ENCODE measurements around the gene NCKAP5. TPM values are rescaled to one million over a fixed set of nuclear protein-coding genes. Genes with fewer than 3 reads are reported as not detected.
"Not testable (repeated sequence)": the region's sequence is repeated elsewhere in the genome, so short reads cannot be mapped to it uniquely, and the experiment has no call there.

Gene NCKAP5
- total RNA-seq, 2 experiments from 2014 or later, result not detected

- Mint-ChIP-seq H3K4me1 (no peaks in the 10 kb centered on the region), H3K27me3 (no peaks in the 10 kb centered on the region), H3K27ac (no peak overlapping the region), H3K4me3 (no peak overlapping the region), H3K36me3 (no peaks in the 10 kb centered on the region), H3K9me3 (no peaks in the 10 kb centered on the region)
- ATAC-seq (ENCODE audit: low read depth) (no peak), DNase-seq (no peak)
- POLR2A ChIA-PET, result no interaction called here
Measured at GRCh38 chr2:132844585-132844984, 723.7 kb downstream of the NCKAP5 start.

GRCh38 chr2:132837769-132838168 is 730.5 kb downstream of the NCKAP5 start:
- POLR2A ChIA-PET, result no interaction called here
- no peaks in the 10 kb centered on the region for H3K36me3 Mint-ChIP-seq
- ATAC-seq (ENCODE audit: low read depth) (no peak), DNase-seq (no peak)
- no peaks in the 10 kb centered on the region for H3K27me3 Mint-ChIP-seq
- no peaks in the 10 kb centered on the region for H3K4me1 Mint-ChIP-seq
- no peak overlapping the region for H3K27ac Mint-ChIP-seq
- H3K4me3 Mint-ChIP-seq, result no peak overlapping the region
- H3K9me3 Mint-ChIP-seq, result peaks cover 3% of the 10 kb centered on the region

GRCh38 chr2:132830321-132830827 is 737.9 kb downstream of the NCKAP5 start:
- H3K4me1 Mint-ChIP-seq, result no peaks in the 10 kb centered on the region
- no peak overlapping the region for H3K4me3 Mint-ChIP-seq
- H3K27me3 Mint-ChIP-seq, result no peaks in the 10 kb centered on the region
- ATAC-seq (ENCODE audit: low read depth) (no peak), DNase-seq (no peak)
- POLR2A ChIA-PET, result no interaction called here
- H3K9me3 Mint-ChIP-seq, result peaks cover 1% of the 10 kb centered on the region
- no peak overlapping the region for H3K27ac Mint-ChIP-seq
- no peaks in the 10 kb centered on the region for H3K36me3 Mint-ChIP-seq

GRCh38 chr2:132825601-132826000 is 742.7 kb downstream of the NCKAP5 start:
- no peak overlapping the region for H3K27ac Mint-ChIP-seq
- H3K4me1 Mint-ChIP-seq, result no peaks in the 10 kb centered on the region
- H3K27me3 Mint-ChIP-seq, result no peaks in the 10 kb centered on the region
- H3K36me3 Mint-ChIP-seq, result no peaks in the 10 kb centered on the region
- POLR2A ChIA-PET, result no interaction called here
- no peak for ATAC-seq (ENCODE audit: low read depth)
- DNase-seq, result no peak
- H3K4me3 Mint-ChIP-seq, result no peak overlapping the region
- peaks cover 1% of the 10 kb centered on the region for H3K9me3 Mint-ChIP-seq

DNA sequence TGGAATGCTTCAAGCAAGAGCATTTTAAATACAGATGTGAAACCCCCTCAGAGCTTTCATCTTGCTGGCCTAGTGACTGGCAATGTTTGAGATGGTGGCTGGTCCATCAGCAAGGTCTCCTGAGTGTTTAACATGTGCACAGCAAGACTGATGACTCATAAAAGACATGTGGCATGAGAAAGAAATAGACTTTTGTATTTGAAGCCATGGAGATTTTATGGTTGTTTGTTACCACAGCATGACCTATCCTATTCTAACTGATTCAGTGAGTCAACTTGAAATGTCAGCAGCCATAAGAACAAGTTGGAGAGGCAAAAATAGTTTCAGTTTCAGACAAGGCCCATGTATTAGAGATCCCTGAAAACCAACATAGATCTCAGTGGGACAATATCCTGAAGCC is 743.5 kb downstream of the NCKAP5 start:
- Mint-ChIP-seq H3K27me3 (no peaks in the 10 kb centered on the region), H3K4me3 (no peak overlapping the region), H3K36me3 (no peaks in the 10 kb centered on the region), H3K4me1 (no peaks in the 10 kb centered on the region), H3K27ac (no peak overlapping the region), H3K9me3 (peaks cover 1% of the 10 kb centered on the region)
- ATAC-seq (ENCODE audit: low read depth) (no peak), DNase-seq (no peak)
- POLR2A ChIA-PET, result no interaction called here

DNA sequence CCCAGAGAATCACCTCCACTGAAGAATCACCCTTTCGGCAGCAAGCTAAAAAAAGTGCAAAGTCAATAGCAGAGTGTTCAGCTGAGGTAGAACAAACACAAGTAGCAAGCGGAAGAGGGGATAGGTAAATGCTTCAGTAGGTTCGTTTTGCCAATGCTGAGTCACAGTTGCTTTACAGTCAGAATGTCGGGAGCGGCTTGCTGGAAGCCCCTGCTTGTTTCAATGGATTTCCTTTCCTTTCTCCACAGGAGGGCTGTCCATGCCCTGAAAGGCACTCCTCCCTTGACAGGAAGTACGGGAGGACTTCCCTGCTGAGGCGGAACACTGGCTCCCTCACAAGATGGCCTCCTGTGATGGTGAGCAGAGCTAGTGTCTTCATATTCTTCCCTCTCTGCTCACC is 752.0 kb downstream of the NCKAP5 start:
- no peaks in the 10 kb centered on the region for H3K27me3 Mint-ChIP-seq
- POLR2A ChIA-PET, result no interaction called here
- DNase-seq (no peak), ATAC-seq (ENCODE audit: low read depth) (no peak)
- H3K27ac Mint-ChIP-seq, result no peak overlapping the region
- no peaks in the 10 kb centered on the region for H3K36me3 Mint-ChIP-seq
- no peak overlapping the region for H3K4me3 Mint-ChIP-seq
- H3K9me3 Mint-ChIP-seq, result no peaks in the 10 kb centered on the region
- H3K4me1 Mint-ChIP-seq, result no peaks in the 10 kb centered on the region

DNA sequence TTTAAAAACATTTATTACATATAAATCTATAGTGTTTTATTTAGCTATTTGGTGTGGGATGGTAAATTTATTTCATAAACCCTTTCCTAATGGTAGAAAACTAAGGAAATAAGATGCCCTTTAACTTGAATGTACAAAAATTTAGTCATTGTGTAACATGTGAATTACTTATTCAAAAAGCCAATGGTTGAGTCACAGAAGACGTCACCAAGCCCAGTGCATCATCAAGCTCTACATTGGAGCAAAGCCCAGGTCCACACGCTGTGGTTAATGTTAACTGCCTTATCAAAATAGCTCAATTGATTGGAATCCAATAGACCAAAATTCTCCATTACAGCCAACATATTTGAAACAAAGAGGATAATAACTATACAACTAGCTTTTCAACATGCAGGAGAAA is 752.7 kb downstream of the NCKAP5 start:
- no peaks in the 10 kb centered on the region for H3K9me3 Mint-ChIP-seq

GRCh38 chr2:132814651-132815050 is 753.6 kb downstream of the NCKAP5 start:
- no peak for DNase-seq
- Mint-ChIP-seq H3K27ac (no peak overlapping the region), H3K4me3 (no peak overlapping the region), H3K4me1 (no peaks in the 10 kb centered on the region), H3K27me3 (no peaks in the 10 kb centered on the region), H3K36me3 (no peaks in the 10 kb centered on the region), H3K9me3 (no peaks in the 10 kb centered on the region)
- no peak for ATAC-seq (ENCODE audit: low read depth)
- POLR2A ChIA-PET, result no interaction called here

More for the DNA sequence above, 752.7 kb downstream of the NCKAP5 start:
- H3K27ac Mint-ChIP-seq, result no peak overlapping the region
- no peaks in the 10 kb centered on the region for H3K27me3 Mint-ChIP-seq
- DNase-seq, result no peak
- H3K36me3 Mint-ChIP-seq, result no peaks in the 10 kb centered on the region
- no peaks in the 10 kb centered on the region for H3K4me1 Mint-ChIP-seq
- no peak for ATAC-seq (ENCODE audit: low read depth)
- H3K4me3 Mint-ChIP-seq, result no peak overlapping the region
- POLR2A ChIA-PET, result no interaction called here

DNA sequence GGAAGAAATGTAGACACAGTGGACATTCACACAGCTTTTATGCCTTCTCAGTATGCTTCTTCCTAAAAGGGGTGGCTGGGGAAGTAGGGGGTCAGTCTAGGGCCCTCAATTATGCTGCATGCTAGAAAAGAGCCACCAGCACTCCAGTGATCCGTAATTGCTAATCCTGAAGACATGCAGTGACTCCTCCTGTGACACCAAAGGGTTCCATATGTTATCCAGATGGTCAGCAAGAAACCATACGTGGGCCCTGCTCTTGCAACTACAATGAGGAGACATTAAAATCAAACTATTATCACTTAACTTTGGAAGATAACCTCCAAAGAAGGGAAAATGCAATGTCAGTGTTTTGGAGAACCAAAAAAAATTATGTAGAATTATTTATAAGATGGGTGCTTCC is 754.8 kb downstream of the NCKAP5 start:
- no peaks in the 10 kb centered on the region for H3K27me3 Mint-ChIP-seq
- no peak overlapping the region for H3K27ac Mint-ChIP-seq
- ATAC-seq (ENCODE audit: low read depth), result no peak
- no peak overlapping the region for H3K4me3 Mint-ChIP-seq
- H3K9me3 Mint-ChIP-seq, result no peaks in the 10 kb centered on the region
- no peaks in the 10 kb centered on the region for H3K4me1 Mint-ChIP-seq
- DNase-seq, result no peak
- no peaks in the 10 kb centered on the region for H3K36me3 Mint-ChIP-seq
- POLR2A ChIA-PET, result no interaction called here

GRCh38 chr2:132811148-132811915 is 756.9 kb downstream of the NCKAP5 start:
- H3K27me3 Mint-ChIP-seq, result no peaks in the 10 kb centered on the region
- H3K27ac Mint-ChIP-seq, result no peak overlapping the region
- no peak overlapping the region for H3K4me3 Mint-ChIP-seq
- ATAC-seq (ENCODE audit: low read depth) (no peak), DNase-seq (no peak)
- no peaks in the 10 kb centered on the region for H3K4me1 Mint-ChIP-seq
- POLR2A ChIA-PET, result no interaction called here
- H3K36me3 Mint-ChIP-seq, result no peaks in the 10 kb centered on the region
- H3K9me3 Mint-ChIP-seq, result peaks cover 3% of the 10 kb centered on the region

DNA sequence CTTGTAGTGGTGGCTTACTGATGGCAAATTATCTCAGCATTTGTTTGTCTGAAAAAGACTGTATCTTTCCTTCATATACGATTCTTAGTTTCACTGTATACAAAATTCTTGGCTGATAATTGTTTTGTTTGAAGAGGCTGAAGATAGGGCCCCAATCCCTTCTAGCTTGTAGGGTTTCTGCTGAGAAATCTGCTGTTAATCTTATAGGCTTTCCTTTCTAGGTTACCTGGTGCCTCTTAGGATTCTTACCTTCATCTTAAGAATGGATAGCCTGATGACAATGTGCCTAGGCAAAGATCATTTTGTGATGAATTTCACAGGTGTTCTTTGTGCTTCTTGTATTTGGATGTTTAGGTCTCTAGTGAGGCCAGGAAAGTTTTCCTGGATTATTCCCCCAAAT is 758.3 kb downstream of the NCKAP5 start:
- H3K27ac Mint-ChIP-seq; H3K9me3 Mint-ChIP-seq; H3K36me3 Mint-ChIP-seq; DNase-seq; POLR2A ChIA-PET; H3K4me3 Mint-ChIP-seq; H3K4me1 Mint-ChIP-seq; H3K27me3 Mint-ChIP-seq; ATAC-seq (ENCODE audit: low read depth): not testable (repeated sequence)

DNA sequence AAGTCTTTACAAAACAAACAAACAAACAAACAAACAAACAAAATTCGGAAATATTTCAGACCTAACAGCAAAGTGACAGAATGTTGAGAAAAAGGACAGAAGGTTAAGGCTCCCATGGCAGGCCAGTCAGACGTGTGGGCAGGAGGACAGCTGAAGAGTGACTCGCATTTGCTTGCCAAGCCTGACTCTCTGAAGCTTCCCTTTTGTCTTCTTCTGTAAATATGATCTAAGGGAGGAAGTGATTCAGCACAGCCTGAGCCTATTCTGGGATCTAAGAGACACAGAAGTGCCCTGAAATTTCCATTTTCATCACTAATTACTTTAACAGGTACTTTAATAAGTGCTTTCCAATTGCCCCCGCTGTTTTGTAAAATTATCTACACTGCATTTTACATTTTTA is 764.2 kb downstream of the NCKAP5 start:
- ATAC-seq (ENCODE audit: low read depth) (no peak), DNase-seq (no peak)
- Mint-ChIP-seq H3K27me3 (no peaks in the 10 kb centered on the region), H3K36me3 (no peaks in the 10 kb centered on the region), H3K9me3 (peaks cover 3% of the 10 kb centered on the region), H3K4me3 (no peak overlapping the region), H3K4me1 (no peaks in the 10 kb centered on the region), H3K27ac (no peak overlapping the region)
- POLR2A ChIA-PET, result no interaction called here

DNA sequence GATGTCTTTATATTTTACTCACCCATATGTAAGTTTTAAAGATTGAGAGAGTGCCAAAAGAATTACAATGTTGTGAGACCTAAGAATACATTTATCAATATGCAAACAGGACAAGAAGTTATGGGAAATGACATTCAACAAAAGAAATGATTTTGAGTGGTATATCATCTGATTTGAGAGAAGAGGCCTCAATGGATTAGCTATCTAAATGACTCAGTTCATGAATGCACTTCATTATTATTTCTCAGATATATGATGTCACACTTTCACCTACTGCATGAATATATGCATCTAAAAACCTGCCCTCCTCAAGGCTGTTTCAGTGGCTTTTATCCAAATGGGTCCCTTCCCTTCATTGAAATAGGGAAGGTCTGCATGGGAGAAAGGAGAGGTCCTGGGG is 769.9 kb downstream of the NCKAP5 start:
- Mint-ChIP-seq H3K27ac (no peak overlapping the region), H3K9me3 (no peaks in the 10 kb centered on the region), H3K27me3 (no peaks in the 10 kb centered on the region), H3K4me1 (no peaks in the 10 kb centered on the region), H3K4me3 (no peak overlapping the region), H3K36me3 (no peaks in the 10 kb centered on the region)
- no peak for ATAC-seq (ENCODE audit: low read depth)
- no peak for DNase-seq
- POLR2A ChIA-PET, result no interaction called here

- no peaks in the 10 kb centered on the region for H3K9me3 Mint-ChIP-seq
- no peak for ATAC-seq (ENCODE audit: low read depth)
- no peaks in the 10 kb centered on the region for H3K4me1 Mint-ChIP-seq
- DNase-seq, result no peak
- no peak overlapping the region for H3K4me3 Mint-ChIP-seq
- H3K36me3 Mint-ChIP-seq, result no peaks in the 10 kb centered on the region
- no peak overlapping the region for H3K27ac Mint-ChIP-seq
- H3K27me3 Mint-ChIP-seq, result no peaks in the 10 kb centered on the region
- POLR2A ChIA-PET, result no interaction called here
Measured at GRCh38 chr2:132797556-132797955, 770.7 kb downstream of the NCKAP5 start.

Data from activated naive CD8-positive, alpha-beta T cell treated with anti-CD3 and anti-CD28 coated beads, Interleukin-2, amount 10 ng/mL, durations not matched to agents 7 days and 5 days (primary cell).